Sigmoid colon (tissue), 3 donors: ENCODE results near the gene SIPA1L3.

ENCODE experiments used
- POLR2A ChIP-seq, 2 donors: fragments of 450-650 bp; IDR thresholded peaks; one replicate each; pipeline ENCODE4 v1.6.1; 2016; ENCODE audit warnings: antibody characterized with exemption in 2 of 2, mild to moderate bottlenecking in 2 of 2, moderate library complexity in 2 of 2
- TF ChIP-seq, protein P1 (sequence below), 4 experiments: fragments of 450-650 bp in 3 of 4; fragments of 200-600 bp in 1 of 4; IDR thresholded peaks; one replicate each; pipeline ENCODE4 v1.5.1; 2016 to 2019; ENCODE audit warnings: antibody characterized with exemption in 4 of 4, mild to moderate bottlenecking in 3 of 4, moderate library complexity in 2 of 4

DNA sequence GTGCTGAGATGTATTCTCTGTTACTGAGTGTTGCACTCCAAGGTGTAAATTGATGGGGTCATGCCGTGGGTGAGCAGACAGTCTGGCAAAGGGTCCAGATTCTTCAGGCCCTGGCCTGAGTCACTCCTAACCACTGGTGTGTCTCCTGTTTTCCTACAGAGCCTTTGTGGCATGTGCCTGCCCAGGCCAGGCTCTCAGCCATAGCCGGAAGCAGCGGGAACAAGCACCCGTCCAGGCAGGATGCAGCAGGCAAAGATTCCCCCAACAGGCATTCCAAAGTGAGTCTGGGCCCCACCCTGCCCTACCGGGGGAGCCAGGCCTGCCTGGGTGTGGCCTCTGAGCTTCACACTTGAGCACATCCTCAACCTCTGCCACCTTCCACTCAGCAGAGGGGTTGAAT is 255.1 kb downstream of the SIPA1L3 start:
- TF ChIP-seq, protein P1, sequence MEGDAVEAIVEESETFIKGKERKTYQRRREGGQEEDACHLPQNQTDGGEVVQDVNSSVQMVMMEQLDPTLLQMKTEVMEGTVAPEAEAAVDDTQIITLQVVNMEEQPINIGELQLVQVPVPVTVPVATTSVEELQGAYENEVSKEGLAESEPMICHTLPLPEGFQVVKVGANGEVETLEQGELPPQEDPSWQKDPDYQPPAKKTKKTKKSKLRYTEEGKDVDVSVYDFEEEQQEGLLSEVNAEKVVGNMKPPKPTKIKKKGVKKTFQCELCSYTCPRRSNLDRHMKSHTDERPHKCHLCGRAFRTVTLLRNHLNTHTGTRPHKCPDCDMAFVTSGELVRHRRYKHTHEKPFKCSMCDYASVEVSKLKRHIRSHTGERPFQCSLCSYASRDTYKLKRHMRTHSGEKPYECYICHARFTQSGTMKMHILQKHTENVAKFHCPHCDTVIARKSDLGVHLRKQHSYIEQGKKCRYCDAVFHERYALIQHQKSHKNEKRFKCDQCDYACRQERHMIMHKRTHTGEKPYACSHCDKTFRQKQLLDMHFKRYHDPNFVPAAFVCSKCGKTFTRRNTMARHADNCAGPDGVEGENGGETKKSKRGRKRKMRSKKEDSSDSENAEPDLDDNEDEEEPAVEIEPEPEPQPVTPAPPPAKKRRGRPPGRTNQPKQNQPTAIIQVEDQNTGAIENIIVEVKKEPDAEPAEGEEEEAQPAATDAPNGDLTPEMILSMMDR (IDR thresholded peaks at IDR 0.05), result no peak
- TF ChIP-seq POLR2A (IDR thresholded peaks at IDR 0.05), result no peak
